GM21367 (cell line): ENCODE results near the gene ORC5.

Experiments
- ATAC-seq: cut with Tn5 transposase; IDR thresholded peaks from one replicate; pipeline ENCODE4 v1.9.1; 2021; ENCODE audit not compliant: unreplicated experiment

Gene ORC5

DNA sequence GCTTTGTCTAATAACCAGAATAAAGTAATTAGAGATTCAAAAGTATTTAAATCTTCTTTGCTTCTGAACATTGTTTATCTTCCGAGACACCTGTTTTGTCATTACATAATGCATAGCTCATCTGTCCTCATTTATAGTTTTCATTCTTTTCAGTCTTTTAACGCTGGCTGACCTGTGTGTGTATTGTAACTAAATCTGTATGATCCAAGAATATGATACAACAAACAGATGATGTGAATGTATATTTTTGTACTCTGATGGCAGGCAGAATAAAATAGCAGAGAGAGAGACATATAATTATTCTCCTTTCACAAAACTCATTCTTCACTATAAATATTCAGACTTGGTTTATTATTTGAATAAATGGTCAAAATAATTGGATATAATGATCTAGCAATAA lies 80.6 kb downstream of the ORC5 start:
- ATAC-seq: no peak

DNA sequence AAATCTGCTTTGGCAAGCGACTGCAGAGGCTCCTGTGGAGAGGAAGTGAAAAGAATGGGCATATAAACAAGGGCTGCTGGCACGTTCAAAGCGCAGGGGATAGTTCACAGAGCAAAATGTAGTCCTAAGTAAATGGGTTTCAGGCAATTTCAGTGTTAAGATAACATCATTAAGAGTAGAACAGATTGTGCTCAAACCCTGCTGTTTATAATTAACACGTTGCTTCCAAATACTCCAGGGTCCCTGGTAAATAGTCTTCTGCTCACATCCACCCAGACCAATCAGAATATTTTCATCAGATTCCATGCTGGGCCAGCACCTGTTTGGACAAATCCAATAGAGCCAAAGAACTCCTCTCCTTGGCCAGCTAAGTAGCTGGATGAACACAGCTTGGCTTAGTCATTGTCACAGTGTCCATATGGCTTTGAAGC lies 81.4 kb downstream of the ORC5 start:
- ATAC-seq: no peak

DNA sequence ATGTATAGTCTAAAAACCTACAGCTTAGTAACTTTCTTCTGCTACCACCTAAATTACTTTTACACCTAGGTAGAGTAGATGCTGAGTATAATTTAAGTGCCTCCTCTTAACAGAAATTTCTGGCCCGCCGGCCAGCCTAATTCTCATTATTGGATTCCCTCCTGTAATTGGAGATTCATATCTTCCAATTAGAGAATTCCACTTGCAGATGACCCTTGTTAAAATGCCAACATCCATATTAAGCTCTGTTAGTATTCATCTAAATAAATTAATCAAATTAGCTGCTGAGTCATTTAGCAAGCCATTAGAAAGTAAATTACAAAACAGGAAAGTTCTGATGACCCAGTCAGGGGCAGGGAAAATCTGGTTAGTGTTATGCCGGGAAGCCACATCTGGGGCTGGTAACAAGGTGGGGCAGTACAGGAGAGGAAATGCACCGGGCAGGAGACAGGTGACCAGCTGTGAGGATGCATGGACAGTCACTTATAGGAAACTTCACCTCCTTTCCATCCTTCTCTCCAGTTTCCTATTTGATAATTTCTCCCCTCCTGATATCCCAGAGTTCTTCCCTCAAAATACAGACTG lies 82.8 kb downstream of the ORC5 start:
- no peak for ATAC-seq

DNA sequence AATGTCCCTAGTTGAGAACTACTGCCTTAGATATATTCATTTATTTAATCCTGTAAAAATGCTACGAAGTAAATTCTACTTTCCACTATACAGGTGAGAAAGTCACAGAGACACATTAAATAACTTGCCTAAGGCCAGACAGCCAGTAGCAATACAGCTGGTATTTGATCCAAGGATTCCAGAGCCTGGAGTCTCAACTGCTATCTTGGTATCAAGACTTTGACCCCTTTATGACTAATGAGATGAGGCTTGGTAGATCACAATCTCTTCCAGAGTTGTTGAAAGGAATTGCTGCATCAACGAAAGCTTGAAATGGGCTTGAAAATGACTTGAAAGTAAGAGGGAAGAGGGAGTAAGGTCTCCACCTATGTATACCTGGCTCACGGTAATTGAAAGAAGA lies 83.3 kb downstream of the ORC5 start:
- no peak for ATAC-seq

DNA sequence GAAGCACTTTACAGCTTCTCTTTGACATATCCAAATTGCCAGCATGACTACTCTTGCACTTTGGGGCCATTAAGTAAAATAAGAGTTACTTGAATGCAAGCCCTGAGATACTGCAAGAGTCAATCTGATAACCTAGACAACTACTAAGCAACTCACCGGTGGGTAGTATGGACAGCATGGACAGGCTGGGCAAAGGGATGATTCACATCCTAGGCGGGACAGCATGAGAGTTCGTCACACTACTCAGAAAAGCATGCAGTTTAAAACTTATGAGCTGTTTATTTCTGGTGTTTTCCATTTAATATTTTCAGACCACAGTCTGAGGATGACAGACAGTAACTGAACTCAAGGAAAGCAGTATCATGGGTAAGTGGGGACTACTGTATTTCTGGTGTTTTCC lies 84.0 kb downstream of the ORC5 start:
- ATAC-seq: no peak

DNA sequence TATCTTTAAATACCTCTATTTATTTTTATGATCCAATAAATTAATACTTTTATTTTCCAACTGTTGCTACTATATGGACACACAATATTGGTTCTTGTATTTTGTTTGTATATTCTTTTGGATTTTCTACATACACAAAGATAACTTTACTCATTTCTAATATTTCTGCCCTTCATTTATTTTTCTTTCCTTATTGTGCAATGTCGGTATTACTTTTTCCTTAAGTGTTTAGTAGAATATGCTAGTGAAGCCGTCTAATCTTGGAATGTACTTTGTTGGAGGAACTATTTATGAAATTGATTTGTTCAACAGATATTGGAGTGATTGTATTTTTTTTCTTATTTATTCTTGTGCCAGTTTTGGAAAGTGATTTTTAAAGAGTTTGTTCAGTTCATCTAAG lies 94.0 kb downstream of the ORC5 start:
- no peak for ATAC-seq

DNA sequence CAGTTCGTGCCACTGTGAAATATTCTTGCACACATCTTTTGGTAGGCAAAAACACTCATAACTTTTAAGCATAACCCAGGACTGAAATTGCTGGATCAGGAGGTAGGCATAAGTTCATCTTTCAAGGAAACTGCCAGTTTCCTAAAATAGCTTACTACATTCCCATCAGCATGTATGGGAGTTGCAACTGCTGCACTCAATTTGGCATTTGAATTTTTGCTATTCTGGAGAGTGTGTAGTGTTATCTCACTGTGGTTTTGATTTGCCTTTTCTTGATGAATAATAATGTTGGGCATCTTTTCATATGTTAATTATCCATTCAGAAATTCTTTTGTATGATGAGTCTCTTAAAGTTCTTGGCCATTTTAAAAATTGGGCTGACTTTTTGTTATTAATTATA lies 95.2 kb downstream of the ORC5 start:
- no peak for ATAC-seq

DNA sequence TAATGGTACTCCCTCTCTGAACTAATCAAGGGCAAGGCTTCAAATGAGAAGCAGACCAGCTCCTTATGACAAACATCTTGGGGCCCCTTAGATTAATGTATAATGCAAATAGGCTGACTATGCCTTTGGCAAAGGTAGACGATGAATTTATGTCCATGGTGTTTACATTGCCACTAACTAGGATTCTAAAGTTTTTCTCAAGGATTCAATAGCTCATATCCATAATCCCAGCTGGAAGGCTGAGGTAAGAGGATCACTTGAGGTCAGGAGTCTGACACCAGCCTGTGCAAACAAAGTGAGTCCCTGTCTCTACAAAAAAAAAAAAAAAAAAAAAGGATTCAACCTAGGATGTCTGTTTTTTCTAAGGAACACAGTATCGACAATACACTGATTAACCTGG lies 96.5 kb downstream of the ORC5 start:
- no peak for ATAC-seq

DNA sequence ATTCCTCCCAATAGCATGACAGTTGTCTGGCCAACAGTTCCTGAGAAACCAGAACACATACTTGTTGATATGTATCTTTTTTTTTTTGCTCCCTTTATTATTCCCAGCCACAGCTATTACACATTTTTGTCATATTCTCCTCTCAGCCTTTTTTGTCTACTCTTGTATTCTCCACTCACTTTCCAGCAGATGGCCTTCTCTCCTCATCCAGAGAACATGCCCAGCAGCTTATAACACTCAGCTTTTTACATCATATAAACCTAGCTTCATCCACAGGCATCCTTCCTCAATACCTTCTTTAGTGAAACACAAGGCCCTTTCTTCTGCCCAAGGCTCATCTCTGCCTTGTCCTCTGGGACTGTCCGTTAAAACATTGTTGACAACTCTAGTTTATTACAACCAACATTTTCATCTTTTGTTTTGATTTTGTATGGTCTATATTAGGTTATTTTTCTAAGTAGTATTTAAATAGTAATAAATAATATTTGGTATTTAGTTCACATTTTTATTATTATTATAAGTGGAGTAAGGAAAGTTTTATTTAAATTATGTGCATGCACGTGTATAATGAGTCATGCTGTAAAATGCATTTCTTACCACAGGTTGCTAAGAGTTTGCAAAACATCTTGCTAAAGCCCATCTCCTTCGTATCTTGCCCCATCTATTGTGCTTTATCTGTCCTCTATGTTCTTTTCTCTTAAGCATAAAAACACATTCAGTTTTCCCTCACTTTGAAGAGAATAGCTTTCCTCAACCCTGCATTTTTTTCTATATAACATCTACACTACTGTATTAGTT lies 101.5 kb downstream of the ORC5 start:
- ATAC-seq: no peak

DNA sequence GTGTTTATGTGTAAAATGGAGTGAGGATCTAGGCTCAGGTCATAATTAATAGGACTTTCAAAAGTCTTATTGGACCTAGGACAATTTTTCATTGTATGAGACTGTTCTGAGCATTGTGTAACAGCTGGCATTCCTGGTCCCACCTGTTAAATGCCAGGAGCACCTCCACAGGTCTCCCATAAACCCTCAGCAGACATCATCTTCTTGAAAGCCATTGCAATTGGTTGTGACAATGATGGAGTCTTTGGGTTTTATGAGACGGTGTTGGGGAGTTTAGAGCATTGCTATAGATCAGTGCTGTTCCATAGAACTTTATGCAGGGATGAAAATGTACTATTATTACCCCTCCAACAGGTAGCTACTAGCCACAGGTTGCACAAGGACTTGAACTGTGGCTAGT lies 108.9 kb downstream of the ORC5 start:
- no peak for ATAC-seq

DNA sequence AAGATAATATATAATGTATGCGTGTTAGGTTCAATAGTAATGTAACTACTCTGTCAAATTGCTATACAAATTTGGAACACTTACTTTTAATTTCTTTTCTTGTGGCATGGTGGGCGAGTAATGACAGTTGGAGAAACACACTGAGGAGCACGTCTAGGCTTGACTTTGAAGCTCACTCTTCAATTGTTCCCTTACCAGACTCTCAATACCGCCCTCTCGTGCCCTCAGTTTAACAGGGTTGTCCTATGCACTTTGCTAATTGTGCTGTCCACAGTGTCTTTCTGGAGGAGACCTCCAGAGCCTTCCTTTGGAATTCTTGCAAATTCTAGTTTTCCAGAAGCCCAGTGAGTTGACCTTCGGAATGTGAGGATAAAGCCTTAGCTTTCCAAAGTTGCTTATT lies 111.1 kb downstream of the ORC5 start:
- no peak for ATAC-seq

DNA sequence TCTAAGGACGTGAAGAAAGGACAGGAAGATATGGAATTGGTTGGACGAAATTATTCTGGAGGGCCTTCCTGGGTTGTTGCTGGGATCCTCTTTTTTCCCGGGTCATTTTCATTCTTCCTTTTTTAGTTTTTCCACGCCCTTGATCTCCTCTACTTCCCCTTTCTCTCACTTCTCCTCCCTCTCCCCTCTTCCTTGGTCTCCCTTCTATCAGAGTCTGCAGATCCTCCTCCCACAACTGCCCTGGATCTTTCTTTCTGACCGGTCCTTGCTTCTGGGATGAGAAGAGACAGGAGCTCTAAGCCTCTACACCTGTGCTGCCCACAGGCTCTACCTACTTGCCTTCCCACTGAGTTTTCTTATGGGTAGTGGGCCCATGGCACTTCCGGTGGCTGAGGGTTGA lies 114.7 kb downstream of the ORC5 start:
- ATAC-seq: no peak

DNA sequence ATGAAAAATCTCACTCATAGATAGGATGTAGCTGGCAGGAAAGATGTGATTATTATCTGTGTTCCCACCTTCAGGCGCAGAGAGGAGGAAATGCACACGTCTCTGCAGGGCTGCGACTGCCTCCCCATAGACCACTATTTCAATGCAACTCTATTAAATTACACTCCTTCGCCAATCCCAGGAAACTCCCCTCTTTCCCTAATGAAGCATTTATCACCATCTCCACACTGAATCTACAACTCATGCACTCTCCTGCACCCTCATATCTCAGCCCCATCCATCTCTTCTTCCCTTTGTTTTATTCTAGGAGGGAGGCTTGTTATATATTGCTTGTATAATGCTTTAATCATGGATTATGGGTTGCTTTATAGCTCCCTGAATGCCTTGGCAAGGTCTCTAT lies 116.6 kb downstream of the ORC5 start:
- no peak for ATAC-seq

DNA sequence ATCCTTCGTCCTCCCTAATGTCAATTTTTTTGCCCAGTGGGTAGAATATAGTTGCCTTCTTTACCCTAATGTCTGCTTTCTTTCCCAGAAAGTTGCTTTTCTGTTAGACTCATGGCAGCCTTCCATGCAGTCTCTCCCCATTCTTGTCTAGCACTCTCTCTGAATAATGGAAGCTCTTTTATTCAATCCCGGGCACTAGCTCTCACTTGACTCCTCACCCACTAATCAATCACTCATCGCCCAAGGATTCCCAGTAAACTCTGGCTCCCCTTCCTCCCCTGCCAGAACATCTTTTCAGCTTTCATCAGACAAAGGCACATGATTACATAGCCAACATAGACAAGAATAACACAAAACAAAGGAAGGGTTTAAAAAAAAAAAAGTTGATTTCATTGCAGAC lies 118.2 kb downstream of the ORC5 start:
- ATAC-seq: no peak

DNA sequence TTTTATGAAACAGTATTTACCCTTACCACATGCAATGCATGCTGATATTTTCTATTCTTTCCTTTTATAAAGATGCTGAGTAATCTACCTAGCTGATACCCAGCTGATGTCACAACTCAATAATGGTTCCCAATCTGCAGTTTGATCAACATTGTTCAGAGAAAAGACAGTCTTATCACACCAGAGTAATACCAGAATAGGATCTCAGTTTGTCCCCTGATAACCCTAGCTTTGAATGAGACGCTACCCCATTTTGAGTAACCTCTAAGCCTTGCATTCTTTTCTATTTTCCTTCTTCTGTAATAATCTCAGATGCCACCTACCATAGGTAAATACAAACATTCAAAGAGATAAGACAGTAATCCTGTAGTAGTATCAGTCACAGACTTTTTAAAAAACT lies 118.8 kb downstream of the ORC5 start:
- ATAC-seq: no peak
